GM19372 (cell line): ENCODE data around the gene SLC17A5.
A peak's percentile ranks its signal among the peaks of the same experiment; 100 is the strongest.
"Not testable (repeated sequence)": the region's sequence is repeated elsewhere in the genome, so short reads cannot be mapped to it uniquely, and the experiment has no call there.

ENCODE experiments used
- ATAC-seq: cut with Tn5 transposase; IDR thresholded peaks from one replicate; pipeline ENCODE4 v1.9.1; 2021; ENCODE audit warnings: mild to moderate bottlenecking, low read depth, moderate library complexity; ENCODE audit not compliant: unreplicated experiment

SLC17A5 gene

GRCh38 chr6:73623480-73623879 lies 30.3 kb downstream of the SLC17A5 start:
- not testable (repeated sequence) for ATAC-seq

- not testable (repeated sequence) for ATAC-seq
Observed at GRCh38 chr6:73618082-73618481, 35.7 kb downstream of the SLC17A5 start.

- no peak for ATAC-seq
Observed at GRCh38 chr6:73614802-73615201, 39.0 kb downstream of the SLC17A5 start.

GRCh38 chr6:73613806-73614536 lies 39.8 kb downstream of the SLC17A5 start:
- no peak for ATAC-seq

GRCh38 chr6:73612611-73613010 lies 41.2 kb downstream of the SLC17A5 start:
- ATAC-seq = no peak

- no peak for ATAC-seq
Observed at GRCh38 chr6:73610444-73611275, 43.1 kb downstream of the SLC17A5 start.

- no peak for ATAC-seq
Observed at GRCh38 chr6:73608761-73609160, 45.0 kb downstream of the SLC17A5 start.

GRCh38 chr6:73606428-73606827 lies 47.4 kb downstream of the SLC17A5 start:
- no peak for ATAC-seq

GRCh38 chr6:73604461-73604860 lies 49.3 kb downstream of the SLC17A5 start:
- ATAC-seq = no peak

- ATAC-seq = no peak
Observed at GRCh38 chr6:73604020-73604419, 49.8 kb downstream of the SLC17A5 start.

- no peak for ATAC-seq
Observed at GRCh38 chr6:73586416-73586974, 67.3 kb downstream of the SLC17A5 start.

GRCh38 chr6:73585566-73586415 lies 68.0 kb downstream of the SLC17A5 start:
- ATAC-seq = peak; percentile 73

- no peak for ATAC-seq
Observed at GRCh38 chr6:73581293-73581692, 72.5 kb downstream of the SLC17A5 start.

- peak; percentile 69 for ATAC-seq
Observed at GRCh38 chr6:73580247-73581149, 73.3 kb downstream of the SLC17A5 start.

- no peak for ATAC-seq
Observed at GRCh38 chr6:73579851-73580246, 73.9 kb downstream of the SLC17A5 start.

GRCh38 chr6:73579389-73579788 lies 74.4 kb downstream of the SLC17A5 start:
- ATAC-seq = no peak

GRCh38 chr6:73577676-73578075 lies 76.1 kb downstream of the SLC17A5 start:
- ATAC-seq = no peak

GRCh38 chr6:73572531-73572930 lies 81.3 kb downstream of the SLC17A5 start:
- ATAC-seq = not testable (repeated sequence)
